ENCODE measurements around the gene RHOD. TPM values are rescaled to one million over a fixed set of nuclear protein-coding genes. Genes with fewer than 3 reads are reported as not detected.

Gene RHOD
- total RNA-seq, 1 experiment from 2014 or later = 13.1 TPM

GRCh38 chr11:67113231-67113721 is 56.6 kb downstream of the RHOD start:
- ChIA-PET CTCF (interaction anchor here (2.0 to 2.1 kb wide), 2 partner anchors 18 to 32 kb away, joined by 7 to 8 read pairs; no protein-coding TSS in a partner anchor), POLR2A (no interaction called here)
- H3K4me3 Mint-ChIP-seq = no peak overlapping the region
- DNase-seq (ENCODE audit: low spot score) (no peak), ATAC-seq (no peak; the same call in 1 of the 2 replicates)
- H3K27me3 Mint-ChIP-seq (ENCODE audit: low read depth) = peaks cover 4% of the 10 kb centered on the region; the same call in 1 of the 2 replicates
- H3K9me3 Mint-ChIP-seq = no peaks in the 10 kb centered on the region
- TF ChIP-seq KAT7 (CRISPR knock-in tag; IDR thresholded peaks at IDR 0.05; ENCODE audit: borderline replicate concordance) = no peak
- no peak for TF ChIP-seq SMAD3 (CRISPR knock-in tag; IDR thresholded peaks at IDR 0.05; ENCODE audit: borderline replicate concordance)
- no peak for TF ChIP-seq RORB (CRISPR knock-in tag; IDR thresholded peaks at IDR 0.05)
- 0 out of 2 replicates have a peak, but pooled peaks have one; percentile 18 for TF ChIP-seq ZNF423 (CRISPR knock-in tag; IDR thresholded peaks at IDR 0.05)
- no peak for TF ChIP-seq E2F5 (CRISPR knock-in tag; IDR thresholded peaks at IDR 0.05)
- TF ChIP-seq NR2C2 (CRISPR knock-in tag; IDR thresholded peaks at IDR 0.05) = no peak
- TF ChIP-seq ESRRA (CRISPR knock-in tag; IDR thresholded peaks at IDR 0.05; ENCODE audit: borderline replicate concordance) = no peak
- H3K4me1 Mint-ChIP-seq = peaks cover 28% of the 10 kb centered on the region
- no peak overlapping the region; the same call in 1 of the 2 replicates for H3K27ac Mint-ChIP-seq
- H3K36me3 Mint-ChIP-seq = no peaks in the 10 kb centered on the region

- H3K4me1 Mint-ChIP-seq = peaks cover 28% of the 10 kb centered on the region
- no peak for TF ChIP-seq ZNF416 (CRISPR knock-in tag; IDR thresholded peaks at IDR 0.05)
- DNase-seq (ENCODE audit: low spot score) (no peak), ATAC-seq (no peak)
- CTCF ChIA-PET = interaction anchor here (2.0 to 2.1 kb wide), 2 partner anchors 19 to 33 kb away, joined by 7 to 8 read pairs; no protein-coding TSS in a partner anchor
- no peak overlapping the region for H3K4me3 Mint-ChIP-seq
- H3K36me3 Mint-ChIP-seq = no peaks in the 10 kb centered on the region
- POLR2A ChIA-PET = interaction anchor here (0.6 kb wide), 2 partner anchors 57 to 84 kb away, joined by 5 read pairs; no protein-coding TSS in a partner anchor
- H3K9me3 Mint-ChIP-seq = no peaks in the 10 kb centered on the region
- H3K27me3 Mint-ChIP-seq (ENCODE audit: low read depth) = peaks cover 4% of the 10 kb centered on the region; the same call in 1 of the 2 replicates
- no peak overlapping the region; the same call in 1 of the 2 replicates for H3K27ac Mint-ChIP-seq
Observed at GRCh38 chr11:67114275-67114896, 57.7 kb downstream of the RHOD start.

GRCh38 chr11:67116758-67117105 is 60.1 kb downstream of the RHOD start:
- Mint-ChIP-seq H3K4me3 (peak overlapping the region; percentile 70), H3K27me3 (ENCODE audit: low read depth) (peaks cover 4% of the 10 kb centered on the region; the same call in 1 of the 2 replicates), H3K9me3 (no peaks in the 10 kb centered on the region), H3K4me1 (peaks cover 36% of the 10 kb centered on the region), H3K36me3 (peaks cover 14% of the 10 kb centered on the region), H3K27ac (no peak overlapping the region)
- TF ChIP-seq AFF4 (CRISPR knock-in tag; IDR thresholded peaks at IDR 0.05; ENCODE audit: borderline replicate concordance) (no peak), ZNF671 (CRISPR knock-in tag; IDR thresholded peaks at IDR 0.05) (no peak), GTF2I (CRISPR knock-in tag; conservative IDR thresholded peaks at IDR 0.05) (no peak), ATF1 (CRISPR knock-in tag; IDR thresholded peaks at IDR 0.05) (no peak), TEAD4 (CRISPR knock-in tag; IDR thresholded peaks at IDR 0.05) (no peak), HMGXB4 (CRISPR knock-in tag; IDR thresholded peaks at IDR 0.05) (no peak), ZNF121 (CRISPR knock-in tag; IDR thresholded peaks at IDR 0.05) (no peak), ZNF532 (CRISPR knock-in tag; IDR thresholded peaks at IDR 0.05; ENCODE audit: borderline replicate concordance) (no peak)
- POLR2A ChIA-PET = interaction anchor here (0.6 to 1.5 kb wide), 2 partner anchors 63 to 123 kb away, joined by 4 read pairs; no protein-coding TSS in a partner anchor
- ATAC-seq (no peak), DNase-seq (ENCODE audit: low spot score) (no peak)
- CTCF ChIA-PET = interaction anchor here (0.7 to 3.9 kb wide), 3 partner anchors 22 to 1093 kb away, joined by 4 to 33 read pairs (median 9); no protein-coding TSS in a partner anchor

Measured in WTC11 (cell line).